Astrocyte of the hippocampus (primary cell): ENCODE data around the gene PHF2.
A peak's percentile ranks its signal among the peaks of the same experiment; 100 is the strongest.

Experiments used
- DNase-seq: peaks from one replicate; pipeline ENCODE4 v3.0.0; 2011; ENCODE audit warnings: low read depth, low spot score

PHF2 gene

GRCh38 chr9:93576258-93577077 is at the start of gene PHF2:
Gene PHF2 (plus strand): TSS chr9:93576584. CDS start chr9:93576774, 190 bp downstream.
- DNase-seq: peak; percentile 59

GRCh38 chr9:93531374-93531773 is 45.0 kb upstream of the PHF2 start:
- DNase-seq: peak; percentile 8

- peak; percentile 51 for DNase-seq
Observed at GRCh38 chr9:93532141-93532540, 44.2 kb upstream of the PHF2 start.

- DNase-seq: no peak
Observed at GRCh38 chr9:93533863-93534262, 42.5 kb upstream of the PHF2 start.

- no peak for DNase-seq
Observed at GRCh38 chr9:93536167-93536566, 40.2 kb upstream of the PHF2 start.

GRCh38 chr9:93536874-93537273 is 39.5 kb upstream of the PHF2 start:
- no peak for DNase-seq

- DNase-seq: no peak
Observed at GRCh38 chr9:93540305-93540704, 36.1 kb upstream of the PHF2 start.

- DNase-seq: no peak
Observed at GRCh38 chr9:93541005-93541404, 35.4 kb upstream of the PHF2 start.

- DNase-seq: no peak
Observed at GRCh38 chr9:93541581-93542349, 34.6 kb upstream of the PHF2 start.

- no peak for DNase-seq
Observed at GRCh38 chr9:93543117-93543516, 33.3 kb upstream of the PHF2 start.

- no peak for DNase-seq
Observed at GRCh38 chr9:93546356-93546755, 30.0 kb upstream of the PHF2 start.

- no peak for DNase-seq
Observed at GRCh38 chr9:93549611-93550010, 26.8 kb upstream of the PHF2 start.

- DNase-seq: no peak
Observed at GRCh38 chr9:93552923-93553322, 23.5 kb upstream of the PHF2 start.

GRCh38 chr9:93555370-93555769 is 21.0 kb upstream of the PHF2 start:
- DNase-seq: no peak

- DNase-seq: no peak
Observed at GRCh38 chr9:93557366-93558137, 18.8 kb upstream of the PHF2 start.

GRCh38 chr9:93558503-93558902 is 17.9 kb upstream of the PHF2 start:
- DNase-seq: no peak

GRCh38 chr9:93560991-93561390 is 15.4 kb upstream of the PHF2 start:
- no peak for DNase-seq

- no peak for DNase-seq
Observed at GRCh38 chr9:93562157-93562556, 14.2 kb upstream of the PHF2 start.

GRCh38 chr9:93565089-93565488 is 11.3 kb upstream of the PHF2 start:
- no peak for DNase-seq

- DNase-seq: peak; percentile 99
Observed at GRCh38 chr9:93566408-93567270, 9.7 kb upstream of the PHF2 start.

- DNase-seq: no peak
Observed at GRCh38 chr9:93567271-93567959, 9.0 kb upstream of the PHF2 start.
